Adrenal gland (tissue), 12 donors: ENCODE measurements around the gene KCNK16. TPM values are rescaled to one million over a fixed set of nuclear protein-coding genes. Genes with fewer than 3 reads are reported as not detected.

ENCODE experiments used
- DNase-seq, 7 donors: peaks; one replicate each; pipeline ENCODE4 v3.0.0-alpha.2; 2019 to 2020
- H3K27ac ChIP-seq, 5 donors: fragments of 200-600 bp; sonication (generic) in 4 of 5; 1 replicate in 3 of 5; 2 replicates in 2 of 5; pipeline versions ENCODE4 v1.5.1 to v1.8.0; 2016 to 2020; ENCODE audit warnings: mild to moderate bottlenecking in 1 of 5
- H3K27me3 ChIP-seq: fragments of 200-600 bp; 2 replicates; pipeline ENCODE4 v1.8.0; 2021
- H3K36me3 ChIP-seq, 2 donors: fragments of 200-600 bp; replicated peaks in 1 of 2; 1 replicate in 1 of 2; 2 replicates in 1 of 2; pipeline versions ENCODE4 v1.5.1 to v1.8.0; 2018 to 2022
- H3K4me1 ChIP-seq, 2 donors: fragments of 200-600 bp; replicated peaks in 1 of 2; 1 replicate in 1 of 2; 2 replicates in 1 of 2; pipeline versions ENCODE4 v1.5.1 to v1.8.0; 2018 to 2021
- H3K4me3 ChIP-seq, 4 donors: fragments of 200-600 bp; sonication (generic) in 3 of 4; one replicate each; pipeline ENCODE4 v1.5.1; 2016 to 2018
- H3K9me3 ChIP-seq, 3 donors: fragments of 200-600 bp; sonication (generic) in 1 of 3; replicated peaks in 1 of 3; 1 replicate in 2 of 3; 2 replicates in 1 of 3; pipeline versions ENCODE4 v1.5.1 to v1.8.0; 2016 to 2021
- CTCF ChIP-seq, 6 experiments: fragments of 450-650 bp in 4 of 6; fragments of 200-600 bp in 2 of 6; sonication (generic) in 1 of 6; IDR thresholded peaks; 1 replicate in 5 of 6; 2 replicates in 1 of 6; pipeline versions ENCODE4 v1.5.1 to v1.8.0; 2016 to 2021; ENCODE audit warnings: antibody characterized with exemption in 6 of 6, mild to moderate bottlenecking in 2 of 6, moderate library complexity in 1 of 6
- POLR2A ChIP-seq, 2 donors: fragments of 450-650 bp; IDR thresholded peaks; one replicate each; pipeline ENCODE4 v1.6.1; 2017; ENCODE audit warnings: antibody characterized with exemption in 2 of 2, mild to moderate bottlenecking in 2 of 2, moderate library complexity in 1 of 2
- WGBS, 4 donors: extraction: QIAGEN DNeasy Blood & Tissue Kit in 2 of 4; methylation state at CpG; one replicate each; pipeline versions ENCODE4 v1.1.5 to v1.1.7; 2013 to 2017; 5-methylcytosine and 5-hydroxymethylcytosine counted together
- intact Hi-C, 2 donors: fragments of 100-400 bp; cut with DNase I; formaldehyde crosslinking; loops; one replicate each; pipeline versions ENCODE4 v1.14.1 to v1.15.0; 2022 to 2023
- polyA plus RNA-seq, 3 donors: library from polyadenylated mRNA; stranded (reverse); fragments of 200-250 nt in 2 of 3; fragments of 350-450 nt in 1 of 3; fragmentation: Illumina TruSeq in 1 of 3; extraction: RNeasy Lipid Tissue Mini Kit (QIAGEN cat#74804) in 1 of 3; gene quantifications; one replicate each; pipeline ENCODE4 v1.2.3, GENCODE V29; 2013 to 2014
- total RNA-seq, 9 donors: library from RNA; depleted of rRNA in 4 of 9; stranded (reverse); fragments of >200 nt in 4 of 9; fragments of 120-200 nt in 1 of 9; fragmentation: NEBNext Ultra II Directional in 1 of 9; extraction: Animal tissue kit (Norgen Biotek cat#: 25700) in 1 of 9; gene quantifications; one replicate each; pipeline versions ENCODE4 v1.1.0 to v1.2.4, GENCODE V29; 2013 to 2023
- donor health status: healthy with polysubstance abuse.
- donor health status: Bipolar disorder and iron deficiency.
- donor health status: DM: yes; HTN: yes; CAD: no.
- donor health status: DM: no; HTN: no; CAD: no.
- donor health status: DM: no; HTN: no; CAD: no.
- donor health status: DM: yes; HTN: yes; CAD: no.

The KCNK16 gene
- total and polyA plus RNA-seq, 12 donors, result not detected

- H3K27me3 ChIP-seq, result no peaks in the 10 kb centered on the region
- 73 to 81% (median 79%) methylated on average over 5 to 7 of the region's 7 CpGs for WGBS, 4 donors
- peaks cover 0 to 14% of the 10 kb centered on the region in 2 donors for H3K4me1 ChIP-seq
- H3K27ac ChIP-seq, result no peak overlapping the region
- DNase-seq, result peak in 1 of 7 donors; percentile 21
- no peaks in the 10 kb centered on the region for H3K36me3 ChIP-seq
- TF ChIP-seq POLR2A (IDR thresholded peaks at IDR 0.05), result no peak
- TF ChIP-seq CTCF (IDR thresholded peaks at IDR 0.05), result peak in 1 of 6 experiments; percentile 2
- intact Hi-C loops, result loop anchor here (10.0 kb wide), 2 partner anchors 327 to 427 kb away; no protein-coding TSS in a partner anchor
- no peaks in the 10 kb centered on the region for H3K9me3 ChIP-seq
- H3K4me3 ChIP-seq, result no peak overlapping the region
These were observed 20.9 kb downstream of the KCNK16 start for GRCh38 chr6:39301606-39302005.

- Histone ChIP-seq H3K36me3 (no peaks in the 10 kb centered on the region), H3K9me3 (no peaks in the 10 kb centered on the region), H3K4me3 (no peak overlapping the region), H3K27me3 (no peaks in the 10 kb centered on the region), H3K27ac (no peak overlapping the region), H3K4me1 (peaks cover 0 to 18% of the 10 kb centered on the region in 2 donors)
- TF ChIP-seq POLR2A (IDR thresholded peaks at IDR 0.05) (no peak), CTCF (IDR thresholded peaks at IDR 0.05) (no peak)
- intact Hi-C loops, result loop anchor here (10.0 kb wide), 2 partner anchors 326 to 426 kb away; no protein-coding TSS in a partner anchor
- no peak for DNase-seq
- WGBS, 4 donors, result 79 to 83% (median 81%) methylated on average over 6 of the region's 6 CpGs
These were observed 21.8 kb downstream of the KCNK16 start for GRCh38 chr6:39300739-39301138.

- intact Hi-C loops, result loop anchor here in 1 of 2 donors (5.0 kb wide), 1 partner anchor 116 kb away; no protein-coding TSS in a partner anchor
- Histone ChIP-seq H3K27ac (peak overlapping the region in 3 of 5 donors; percentile 39 to 69 (median 42)), H3K36me3 (no peaks in the 10 kb centered on the region), H3K9me3 (no peaks in the 10 kb centered on the region), H3K4me1 (peaks cover 0 to 18% of the 10 kb centered on the region in 2 donors), H3K27me3 (no peaks in the 10 kb centered on the region), H3K4me3 (no peak overlapping the region)
- TF ChIP-seq CTCF (IDR thresholded peaks at IDR 0.05) (no peak), POLR2A (IDR thresholded peaks at IDR 0.05) (no peak)
- DNase-seq, result peak in 6 of 7 donors; percentile 61 to 91 (median 76)
- 48 to 63% (median 55%) methylated on average over 6 to 10 of the region's 10 CpGs for WGBS, 4 donors
These were observed 24.4 kb downstream of the KCNK16 start for GRCh38 chr6:39298061-39298460.

GRCh38 chr6:39296745-39297640 is 25.5 kb downstream of the KCNK16 start:
- intact Hi-C loops, result loop anchor here in 1 of 2 donors (5.0 kb wide), 1 partner anchor 115 kb away; no protein-coding TSS in a partner anchor
- Histone ChIP-seq H3K9me3 (no peaks in the 10 kb centered on the region), H3K4me1 (peaks cover 0 to 18% of the 10 kb centered on the region in 2 donors), H3K4me3 (no peak overlapping the region), H3K27ac (peak overlapping the region in 3 of 5 donors; percentile 39 to 69 (median 42)), H3K36me3 (no peaks in the 10 kb centered on the region), H3K27me3 (no peaks in the 10 kb centered on the region)
- 39 to 56% (median 48%) methylated on average over 15 to 18 of the region's 18 CpGs for WGBS, 4 donors
- no peak for TF ChIP-seq CTCF (IDR thresholded peaks at IDR 0.05)
- peak in 1 of 2 donors; percentile 4 for TF ChIP-seq POLR2A (IDR thresholded peaks at IDR 0.05)
- peak; percentile 71 to 91 (median 77) for DNase-seq
